Stimulated activated CD4-positive, alpha-beta T cell treated with anti-CD3 and anti-CD28 coated beads, Interleukin-4, amount 100 ng/mL, for 24 hours (primary cell): ENCODE measurements around the gene FYB1.
A peak's percentile ranks its signal among the peaks of the same experiment; 100 is the strongest.

Source experiments
- DNase-seq: peaks from one replicate; pipeline ENCODE4 v3.0.0-alpha.2; 2020

Gene FYB1

GRCh38 chr5:39076101-39076756, 143.1 kb downstream of the FYB1 start:
- DNase-seq = no peak

GRCh38 chr5:39074017-39074814, 145.1 kb downstream of the FYB1 start, which contains the start of gene RICTOR:
Gene RICTOR (minus strand): TSS chr5:39074399. CDS start chr5:39074377, 22 bp downstream.
- DNase-seq = peak; percentile 90

GRCh38 chr5:39073767-39074016, 145.7 kb downstream of the FYB1 start:
- DNase-seq = no peak

- DNase-seq = peak; percentile 45
Observed at GRCh38 chr5:39072925-39073766, 146.2 kb downstream of the FYB1 start.

- no peak for DNase-seq
Observed at GRCh38 chr5:39068099-39068498, 151.3 kb downstream of the FYB1 start.

GRCh38 chr5:39064450-39064849, 154.9 kb downstream of the FYB1 start:
- no peak for DNase-seq

- no peak for DNase-seq
Observed at GRCh38 chr5:39063037-39063436, 156.3 kb downstream of the FYB1 start.

GRCh38 chr5:39062530-39062929, 156.8 kb downstream of the FYB1 start:
- DNase-seq = no peak

- no peak for DNase-seq
Observed at GRCh38 chr5:39062104-39062503, 157.3 kb downstream of the FYB1 start.

- no peak for DNase-seq
Observed at GRCh38 chr5:39059064-39059463, 160.3 kb downstream of the FYB1 start.

GRCh38 chr5:39058178-39058921, 161.0 kb downstream of the FYB1 start:
- no peak for DNase-seq

GRCh38 chr5:39057734-39058133, 161.6 kb downstream of the FYB1 start:
- no peak for DNase-seq

GRCh38 chr5:39055768-39056398, 163.5 kb downstream of the FYB1 start:
- no peak for DNase-seq
